ENCODE measurements around the gene ZNF446. TPM values are rescaled to one million over a fixed set of nuclear protein-coding genes. Genes with fewer than 3 reads are reported as not detected.

The ZNF446 gene
- total and polyA plus RNA-seq, 2 donors (not counting 1 experiment from before 2014, with no cell fraction given): 2.4 to 9.4 TPM

- no peak overlapping the region for H3K9ac ChIP-seq (ENCODE audit: insufficient read depth, low read length)
- peaks cover 2% of the 10 kb centered on the region for H3K4me1 ChIP-seq (ENCODE audit: control insufficient read depth, extremely low read depth, insufficient read depth, low read length)
- peak overlapping the region; percentile 63 to 94 (median 88) for H3K4me3 ChIP-seq (replicated peaks in 1 of 4; ENCODE audit: control extremely low read depth in 1 of 4, insufficient read depth in 1 of 4, low read depth in 3 of 4, low read length in 4 of 4)
- DNase-seq (ENCODE audit: low read depth in 2 of 2): no peak
- H3K27me3 ChIP-seq (ENCODE audit: control insufficient read depth, insufficient read depth, low read length): no peaks in the 10 kb centered on the region
- no peak overlapping the region for H3K27ac ChIP-seq (ENCODE audit: insufficient read depth, low read length)
- peak overlapping the region; percentile 73 for H3K4me2 ChIP-seq (ENCODE audit: extremely low read depth, insufficient read depth, low read length)
- TF ChIP-seq EZH2 (IDR thresholded peaks at IDR 0.05; ENCODE audit: low read length, missing control alignments) (no peak), CTCF (conservative IDR thresholded peaks at IDR 0.05 in 1 of 2, IDR thresholded peaks at IDR 0.05 in 1 of 2; ENCODE audit: low read depth in 1 of 2, low read length in 2 of 2) (no peak)
- H3K79me2 ChIP-seq (ENCODE audit: control insufficient read depth, insufficient read depth, low read length): peaks cover 16% of the 10 kb centered on the region
- peak overlapping the region; percentile 71 for H2AFZ ChIP-seq (ENCODE audit: low read length)
- H3K36me3 ChIP-seq (ENCODE audit: control insufficient read depth, insufficient read depth, low read length): peaks cover 6% of the 10 kb centered on the region
- no peaks in the 10 kb centered on the region for H4K20me1 ChIP-seq (ENCODE audit: control insufficient read depth, extremely low read depth, insufficient read depth, low read length)
- no peaks in the 10 kb centered on the region for H3K9me3 ChIP-seq (ENCODE audit: control insufficient read depth, insufficient read depth, low read depth, low read length)
Observed at GRCh38 chr19:58466089-58466759, 9.9 kb upstream of the ZNF446 start.

GRCh38 chr19:58466760-58467589 is 9.2 kb upstream of the ZNF446 start, which contains the start of gene ZNF324:
Gene ZNF324, plus strand, starts transcription at chr19:58467080. Its CDS starts 2,106 bp downstream, at chr19:58469186.
- TF ChIP-seq CTCF (conservative IDR thresholded peaks at IDR 0.05 in 1 of 2, IDR thresholded peaks at IDR 0.05 in 1 of 2; ENCODE audit: low read depth in 1 of 2, low read length in 2 of 2) (no peak), EZH2 (IDR thresholded peaks at IDR 0.05; ENCODE audit: low read length, missing control alignments) (no peak)
- peak within 1 kb of the TSS; percentile 78 for H3K4me2 ChIP-seq (ENCODE audit: extremely low read depth, insufficient read depth, low read length)

GRCh38 chr19:58468216-58468839 is 7.8 kb upstream of the ZNF446 start:
- Histone ChIP-seq H3K4me2 (ENCODE audit: extremely low read depth, insufficient read depth, low read length) (peak overlapping the region; percentile 78), H3K79me2 (ENCODE audit: control insufficient read depth, insufficient read depth, low read length) (peaks cover 16% of the 10 kb centered on the region), H3K4me3 (replicated peaks in 1 of 4; ENCODE audit: control extremely low read depth in 1 of 4, insufficient read depth in 1 of 4, low read depth in 3 of 4, low read length in 4 of 4) (peak overlapping the region; percentile 11 to 41 (median 22)), H3K36me3 (ENCODE audit: control insufficient read depth, insufficient read depth, low read length) (peaks cover 15% of the 10 kb centered on the region), H3K9me3 (ENCODE audit: control insufficient read depth, insufficient read depth, low read depth, low read length) (no peaks in the 10 kb centered on the region), H3K27me3 (ENCODE audit: control insufficient read depth, insufficient read depth, low read length) (no peaks in the 10 kb centered on the region), H3K9ac (ENCODE audit: insufficient read depth, low read length) (peak overlapping the region; percentile 16), H3K4me1 (ENCODE audit: control insufficient read depth, extremely low read depth, insufficient read depth, low read length) (peaks cover 2% of the 10 kb centered on the region), H3K27ac (ENCODE audit: insufficient read depth, low read length) (no peak overlapping the region), H2AFZ (ENCODE audit: low read length) (no peak overlapping the region), H4K20me1 (ENCODE audit: control insufficient read depth, extremely low read depth, insufficient read depth, low read length) (no peaks in the 10 kb centered on the region)
- DNase-seq (ENCODE audit: low read depth in 2 of 2): no peak
- TF ChIP-seq CTCF (conservative IDR thresholded peaks at IDR 0.05 in 1 of 2, IDR thresholded peaks at IDR 0.05 in 1 of 2; ENCODE audit: low read depth in 1 of 2, low read length in 2 of 2): no peak
- no peak for TF ChIP-seq EZH2 (IDR thresholded peaks at IDR 0.05; ENCODE audit: low read length, missing control alignments)

More at GRCh38 chr19:58466760-58467589, 9.2 kb upstream of the ZNF446 start, which contains the start of gene ZNF324:
- Histone ChIP-seq H3K27me3 (ENCODE audit: control insufficient read depth, insufficient read depth, low read length) (no peaks in the 10 kb centered on the region), H2AFZ (ENCODE audit: low read length) (peak within 1 kb of the TSS; percentile 71), H3K4me1 (ENCODE audit: control insufficient read depth, extremely low read depth, insufficient read depth, low read length) (peaks cover 2% of the 10 kb centered on the region), H3K27ac (ENCODE audit: insufficient read depth, low read length) (peak within 1 kb of the TSS; percentile 82), H3K9me3 (ENCODE audit: control insufficient read depth, insufficient read depth, low read depth, low read length) (no peaks in the 10 kb centered on the region), H3K79me2 (ENCODE audit: control insufficient read depth, insufficient read depth, low read length) (peaks cover 16% of the 10 kb centered on the region), H3K9ac (ENCODE audit: insufficient read depth, low read length) (peak within 1 kb of the TSS; percentile 92), H3K4me3 (replicated peaks in 1 of 4; ENCODE audit: control extremely low read depth in 1 of 4, insufficient read depth in 1 of 4, low read depth in 3 of 4, low read length in 4 of 4) (peak within 1 kb of the TSS; percentile 63 to 94 (median 88)), H3K36me3 (ENCODE audit: control insufficient read depth, insufficient read depth, low read length) (peaks cover 11% of the 10 kb centered on the region), H4K20me1 (ENCODE audit: control insufficient read depth, extremely low read depth, insufficient read depth, low read length) (no peaks in the 10 kb centered on the region)
- peak; percentile 93 to 94 for DNase-seq (ENCODE audit: low read depth in 2 of 2)
